ENCODE data around the gene NAB1.

- no peak for TF ChIP-seq CTCF (IDR thresholded peaks at IDR 0.05)
- TF ChIP-seq ZFX (IDR thresholded peaks at IDR 0.05; ENCODE audit: borderline replicate concordance): no peak
Observed at GRCh38 chr2:190701586-190701985, 52.7 kb downstream of the NAB1 start.

All from 22Rv1 (cell line).